NCI-H1417 treated with DMSO at 0.1 percent for 48 hours (cell line): ENCODE results near the gene MED13L.

Experiments
- DNase-seq: peaks from one replicate; lab custom pipeline; 2025; lab: John Stamatoyannopoulos, UW

The MED13L gene

GRCh38 chr12:116087962-116088361 lies 189.5 kb downstream of the MED13L start:
- no peak for DNase-seq

- no peak for DNase-seq
These were observed 190.1 kb downstream of the MED13L start for GRCh38 chr12:116087399-116087798.

DNA sequence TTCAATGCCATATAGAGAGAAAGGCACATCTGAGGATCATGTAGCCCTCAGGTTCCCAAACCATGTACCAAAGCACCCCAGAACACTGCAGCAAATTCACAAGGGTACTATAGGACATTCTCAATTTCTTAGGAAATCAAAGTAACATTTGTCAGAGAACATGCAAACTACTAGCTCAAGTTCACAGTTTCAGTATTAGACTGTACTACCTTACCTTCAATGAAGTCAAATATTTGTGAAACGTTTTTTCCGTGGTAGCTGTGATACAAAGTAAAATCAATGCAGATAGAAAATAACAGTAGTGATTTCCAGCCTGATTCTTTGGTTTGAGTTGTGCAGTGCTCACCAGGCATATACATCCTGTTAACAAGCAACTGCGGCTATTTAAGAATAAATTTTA lies 197.1 kb downstream of the MED13L start:
- DNase-seq = no peak

GRCh38 chr12:116078396-116078795 lies 199.1 kb downstream of the MED13L start:
- DNase-seq = no peak

- no peak for DNase-seq
These were observed 200.1 kb downstream of the MED13L start for GRCh38 chr12:116077431-116077830.

DNA sequence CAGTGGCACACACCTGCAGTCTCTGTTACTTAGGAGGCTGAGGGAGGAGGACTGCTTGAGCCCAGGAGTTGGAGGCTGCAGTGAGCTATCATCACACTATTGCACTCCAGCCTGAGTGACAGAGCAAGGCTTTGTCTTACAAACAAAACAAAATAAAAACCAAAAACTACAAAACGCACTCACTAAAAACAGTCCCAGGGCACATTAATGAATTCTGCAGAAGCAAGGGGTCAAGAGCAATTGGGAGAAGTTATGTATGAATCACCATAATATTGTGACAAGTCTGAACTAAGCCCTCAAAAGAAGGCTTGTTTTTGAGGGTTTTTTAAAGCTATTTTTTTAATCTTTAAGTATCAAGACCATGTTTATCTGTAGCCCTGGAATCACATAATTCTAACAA lies 201.1 kb downstream of the MED13L start:
- no peak for DNase-seq

- DNase-seq = no peak
These were observed 202.8 kb downstream of the MED13L start for GRCh38 chr12:116074686-116075085.

DNA sequence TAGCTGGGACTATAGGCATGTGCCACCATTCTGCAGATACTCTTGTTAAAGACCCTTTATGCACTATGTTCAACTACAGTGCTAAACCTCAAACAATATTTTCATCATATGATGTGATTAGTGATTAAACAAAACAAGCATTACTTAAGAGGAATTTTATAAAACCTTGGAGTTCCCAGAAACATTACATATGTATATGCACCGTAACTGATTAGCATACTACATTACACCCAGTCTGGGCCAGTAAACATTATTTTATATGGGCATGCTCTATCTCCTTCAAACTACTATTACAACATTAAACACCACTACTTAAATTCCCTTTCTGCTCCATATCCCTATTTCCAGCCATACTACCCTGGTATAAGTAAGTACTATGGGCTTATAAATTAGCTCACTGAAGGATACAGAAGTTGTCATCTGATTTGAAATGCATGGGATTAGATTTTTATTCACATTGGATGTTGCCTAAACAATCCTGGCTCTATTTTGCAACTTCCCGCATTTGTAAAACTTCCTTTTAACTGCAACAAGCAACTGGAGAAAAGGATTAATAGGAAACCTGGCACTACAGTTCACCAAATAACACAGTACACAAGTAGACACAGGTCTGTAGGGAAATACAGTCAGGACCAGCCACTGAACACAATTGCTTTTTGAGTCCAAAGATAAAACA lies 205.8 kb downstream of the MED13L start:
- no peak for DNase-seq

DNA sequence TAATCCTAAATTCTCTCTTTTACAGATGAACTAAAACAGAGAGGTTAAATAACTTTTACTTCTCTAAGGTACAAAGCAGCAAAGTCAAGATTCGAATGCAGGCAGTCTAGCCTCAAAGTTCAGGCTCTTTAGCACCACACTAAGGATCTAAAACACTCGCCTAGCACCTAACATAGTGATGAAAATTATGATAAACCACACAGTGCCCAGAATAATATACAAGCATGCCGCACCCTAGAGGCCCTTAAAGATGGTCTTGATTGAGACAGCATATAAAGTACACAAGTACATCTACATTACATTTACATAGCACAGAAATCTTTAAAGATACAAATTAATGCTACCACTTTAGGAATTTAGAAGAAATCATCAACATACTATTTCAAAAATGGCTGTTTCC lies 207.0 kb downstream of the MED13L start:
- no peak for DNase-seq

DNA sequence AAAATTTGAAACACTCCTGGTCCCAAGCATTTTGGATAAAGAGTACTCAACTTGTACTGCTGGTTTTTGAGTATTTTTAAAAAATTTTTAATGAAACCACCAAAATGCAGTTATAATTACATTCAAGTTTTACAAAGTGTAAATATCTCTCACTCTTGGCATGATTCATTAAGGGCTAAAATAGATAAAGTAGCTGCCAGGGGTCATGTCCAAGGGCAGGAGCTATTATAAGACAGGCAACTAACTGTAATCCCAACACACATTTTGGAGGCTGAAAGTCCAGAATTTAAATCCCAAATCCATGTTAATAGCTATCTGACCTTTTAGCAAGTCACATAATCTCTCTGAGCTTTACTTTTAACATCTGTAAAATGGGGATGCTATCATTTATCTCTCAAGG lies 207.6 kb downstream of the MED13L start:
- DNase-seq = no peak

DNA sequence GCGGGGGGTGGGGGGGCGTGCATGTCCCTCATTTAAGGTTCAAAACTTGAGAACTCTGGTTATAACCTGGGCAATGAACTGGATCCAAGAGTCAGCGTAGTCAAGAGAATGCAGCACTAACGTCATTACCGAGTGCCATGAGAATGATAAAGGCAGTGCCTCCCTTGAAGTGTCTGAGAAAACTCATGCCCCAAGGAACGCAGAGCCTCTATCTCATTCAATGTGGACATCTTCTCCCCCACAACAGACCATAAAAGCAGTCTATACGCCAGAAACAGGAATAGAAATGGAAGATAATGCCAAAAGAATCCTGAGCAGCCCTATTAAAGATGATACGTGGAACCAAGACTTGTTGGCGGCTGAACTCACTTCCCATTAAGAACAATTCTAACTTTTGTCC lies 208.6 kb downstream of the MED13L start:
- DNase-seq = no peak

DNA sequence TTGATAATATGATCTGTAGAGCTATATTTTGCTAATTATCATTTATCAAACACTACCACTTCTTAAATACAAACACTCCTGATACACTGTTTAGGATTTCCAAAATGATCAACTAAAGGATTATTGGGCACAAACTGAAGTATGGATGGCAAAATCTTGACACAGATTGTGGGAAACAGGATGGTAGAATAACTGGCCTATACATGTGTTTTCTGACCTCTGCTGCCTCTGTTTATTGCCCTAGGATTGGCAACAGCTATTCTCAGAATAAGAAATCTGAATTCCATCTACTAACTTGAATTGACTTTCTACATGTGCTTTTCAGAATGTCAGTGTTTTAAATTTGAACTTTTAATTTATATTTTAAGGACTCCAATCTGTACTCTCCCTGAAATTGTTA lies 209.1 kb downstream of the MED13L start:
- no peak for DNase-seq

- DNase-seq = no peak
These were observed 209.6 kb downstream of the MED13L start for GRCh38 chr12:116067892-116068291.

DNA sequence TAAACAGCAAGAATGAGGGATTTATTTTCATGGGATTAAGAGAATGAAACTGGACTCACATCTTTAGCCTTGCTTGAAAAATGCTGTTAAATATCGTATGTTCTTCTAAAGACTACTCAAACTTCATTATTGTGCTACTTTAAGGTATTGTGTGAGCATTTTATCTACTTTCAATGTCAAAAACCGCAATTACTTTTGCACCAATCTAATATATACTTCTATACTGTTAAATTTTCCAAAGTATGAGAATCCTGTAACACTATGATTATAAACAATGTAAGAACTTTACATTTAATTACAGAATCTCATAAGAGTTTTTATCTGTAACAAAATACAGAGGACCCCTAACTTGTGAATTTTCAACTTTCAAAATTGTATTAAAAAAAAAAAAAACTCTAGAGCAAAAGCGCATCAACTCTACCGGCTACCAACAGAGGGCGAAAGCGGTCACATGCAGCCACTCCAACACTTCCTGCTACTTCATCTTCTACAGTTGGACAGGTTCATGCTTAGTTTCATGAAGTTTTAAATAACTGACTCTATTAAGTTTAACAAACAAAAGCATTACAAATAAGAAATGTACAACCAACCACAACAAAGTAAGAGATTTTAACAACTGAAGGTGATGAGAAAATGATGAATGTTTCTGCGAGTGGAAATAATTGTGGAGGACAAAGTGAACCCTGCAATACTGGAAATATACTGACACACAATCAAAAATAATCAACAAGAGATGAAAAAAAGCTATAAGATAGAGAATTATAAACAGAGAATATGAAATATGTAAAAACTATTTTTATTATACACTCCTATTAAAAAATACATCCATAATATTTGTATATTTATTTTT lies 210.9 kb downstream of the MED13L start:
- no peak for DNase-seq

GRCh38 chr12:116065606-116066005 lies 211.9 kb downstream of the MED13L start:
- DNase-seq = no peak

DNA sequence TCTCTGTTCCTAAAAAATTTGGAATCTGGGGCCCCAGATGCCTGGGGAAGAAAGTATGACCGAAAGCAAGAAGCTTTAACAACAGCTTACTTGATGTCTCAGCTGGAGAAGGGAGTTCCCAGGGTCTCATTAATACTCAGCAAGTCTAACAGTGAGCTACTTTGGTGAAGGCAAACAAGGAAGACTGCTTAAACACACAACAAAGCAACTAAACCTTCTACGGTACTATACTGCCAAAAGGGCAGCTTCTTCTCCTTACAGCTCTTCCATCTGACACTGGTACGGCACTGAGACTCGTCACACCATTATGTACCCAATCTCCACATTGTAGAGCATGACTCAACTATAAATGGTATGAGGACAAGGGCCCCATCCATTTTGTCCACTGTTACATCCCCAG lies 213.0 kb downstream of the MED13L start:
- no peak for DNase-seq

GRCh38 chr12:116062698-116063097 lies 214.8 kb downstream of the MED13L start:
- no peak for DNase-seq

DNA sequence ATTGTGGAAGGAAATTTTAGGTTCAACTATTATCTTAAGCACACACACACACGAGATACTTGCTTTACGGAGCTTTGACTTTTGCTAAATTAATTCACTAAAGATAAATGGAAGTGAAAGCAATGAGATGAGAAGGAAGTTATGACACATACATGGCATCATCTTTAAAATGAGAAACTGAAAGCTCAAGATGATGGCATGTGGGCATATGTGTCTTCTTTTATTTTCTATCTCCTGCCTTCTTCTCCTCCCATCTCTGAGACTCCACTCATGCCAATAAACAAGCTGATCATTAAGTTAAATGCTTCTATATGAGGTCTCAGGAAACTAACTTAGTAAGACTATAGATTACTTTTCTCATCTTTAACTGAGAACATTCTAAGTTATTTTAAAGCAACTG lies 216.7 kb downstream of the MED13L start:
- DNase-seq = no peak

DNA sequence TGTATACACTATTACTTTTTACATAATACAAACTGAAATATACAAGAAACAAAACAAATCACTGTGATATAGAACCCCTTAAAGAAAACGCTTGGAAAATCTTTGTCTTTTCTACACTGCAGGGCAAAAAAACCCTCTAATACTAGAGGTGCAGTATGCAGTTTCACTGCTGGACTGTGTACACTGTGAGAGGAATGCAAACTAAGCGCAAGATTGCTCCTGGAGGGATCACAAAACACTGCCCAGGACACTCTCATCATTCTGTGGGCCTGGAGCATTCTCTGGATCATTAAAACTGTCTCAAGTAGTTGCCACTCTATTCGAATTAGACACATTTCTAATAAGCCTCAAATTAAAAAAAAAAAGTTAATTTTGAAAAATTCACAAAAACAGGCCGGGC lies 217.6 kb downstream of the MED13L start:
- DNase-seq = no peak

DNA sequence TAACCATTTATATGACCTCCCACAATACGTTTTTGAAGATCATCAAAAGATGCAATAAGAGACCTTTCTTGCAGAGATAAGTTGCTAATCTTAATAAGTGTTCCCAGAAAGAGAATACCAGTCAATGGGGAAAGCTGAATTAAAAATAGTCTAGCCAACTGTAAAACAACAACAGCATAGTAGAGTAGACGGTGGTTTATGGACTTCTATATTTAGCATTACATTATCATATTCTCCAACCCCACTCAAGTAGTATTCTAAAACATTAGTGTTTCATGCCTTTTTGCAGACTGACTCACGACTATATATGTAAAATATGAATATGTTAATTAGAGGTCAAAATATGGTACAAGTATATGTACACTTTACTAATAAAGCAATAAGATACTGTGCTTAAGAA lies 218.9 kb downstream of the MED13L start:
- no peak for DNase-seq

DNA sequence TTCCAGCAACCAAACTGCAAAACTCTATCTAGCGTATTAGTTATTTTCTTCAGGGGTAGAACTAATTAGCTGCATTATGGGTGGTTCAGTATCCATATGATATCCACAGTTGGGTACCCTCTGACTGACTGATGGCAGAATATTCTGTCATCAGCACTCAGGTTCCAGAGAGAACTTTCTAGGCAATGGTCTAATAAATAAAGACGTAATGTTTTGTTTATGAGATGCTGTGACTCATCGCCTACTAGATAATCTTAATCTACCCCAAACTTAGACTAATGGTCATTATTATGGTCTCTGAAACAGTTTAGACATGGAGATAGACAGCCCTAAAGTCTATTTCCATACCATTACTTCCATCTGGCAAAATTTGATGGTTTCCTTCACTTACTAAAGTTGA lies 220.1 kb downstream of the MED13L start:
- no peak for DNase-seq

DNA sequence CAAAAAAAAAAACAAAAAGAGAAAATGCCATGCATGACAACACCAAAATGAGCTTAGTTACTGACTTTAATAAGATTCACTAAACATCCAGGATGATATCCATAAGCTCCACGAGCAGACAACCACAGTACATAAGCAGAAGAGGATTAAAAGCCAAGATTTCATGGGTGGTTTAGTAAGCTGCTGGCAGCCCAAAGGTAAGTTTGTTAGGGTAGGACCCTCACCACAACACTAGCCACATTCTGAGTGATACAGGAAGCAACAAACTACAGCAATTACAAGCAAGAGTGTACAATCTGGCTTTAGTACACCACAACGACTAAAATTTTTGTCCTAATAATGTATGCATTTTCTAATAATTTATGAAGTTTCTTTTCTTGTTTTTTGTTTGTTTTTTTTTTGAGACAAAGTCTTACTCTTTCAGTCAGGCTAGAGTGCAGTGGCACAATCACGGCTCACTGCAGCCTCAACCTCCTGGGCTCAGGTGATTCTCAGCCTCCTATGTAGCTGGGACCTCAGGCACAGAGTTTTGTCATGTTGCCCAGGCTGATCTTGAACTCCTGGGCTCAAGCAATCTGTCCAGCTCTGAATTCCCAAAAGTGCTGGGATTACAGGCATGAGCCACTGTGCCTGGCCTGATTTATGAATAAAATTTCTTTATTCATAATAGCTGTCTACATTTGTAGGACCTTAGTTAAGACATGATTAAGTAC lies 221.4 kb downstream of the MED13L start:
- no peak for DNase-seq

DNA sequence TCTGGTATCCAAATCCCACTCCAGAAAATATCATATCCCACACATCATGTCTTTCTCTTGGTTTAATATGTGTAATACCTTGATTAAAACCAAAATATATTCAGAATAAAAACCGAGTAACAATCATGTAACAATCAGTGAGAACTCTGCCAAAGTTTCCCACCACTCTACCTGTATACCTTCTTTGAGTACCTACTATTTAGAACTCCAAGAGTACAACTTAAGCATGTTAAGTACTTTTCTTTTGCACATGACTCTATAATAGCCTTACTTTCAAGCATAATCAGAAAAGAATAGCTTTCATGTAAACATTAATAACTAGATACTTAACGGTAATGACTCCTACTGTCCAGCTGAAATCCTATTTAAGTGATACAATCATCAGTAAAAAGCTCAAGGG lies 223.2 kb downstream of the MED13L start:
- no peak for DNase-seq
